Medulla oblongata (tissue), 1 donor: ENCODE measurements around the gene HIF3A.
"Not testable (repeated sequence)": the region's sequence is repeated elsewhere in the genome, so short reads cannot be mapped to it uniquely, and the experiment has no call there.

Experiments
- DNase-seq: peaks from one replicate; pipeline ENCODE4 v3.0.0-alpha.2; 2015; ENCODE audit errors: extremely low spot score

HIF3A gene

GRCh38 chr19:46356149-46357055 lies 59.6 kb downstream of the HIF3A start:
- DNase-seq, result no peak

- no peak for DNase-seq
These were observed 61.2 kb downstream of the HIF3A start for GRCh38 chr19:46357846-46358583.

- no peak for DNase-seq
These were observed 65.1 kb downstream of the HIF3A start for GRCh38 chr19:46361915-46362314.

- no peak for DNase-seq
These were observed 67.5 kb downstream of the HIF3A start for GRCh38 chr19:46364359-46364758.

GRCh38 chr19:46365561-46365960 lies 68.7 kb downstream of the HIF3A start:
- no peak for DNase-seq

- no peak for DNase-seq
These were observed 69.9 kb downstream of the HIF3A start for GRCh38 chr19:46366620-46367292.

- no peak for DNase-seq
These were observed 70.6 kb downstream of the HIF3A start for GRCh38 chr19:46367426-46367825.

GRCh38 chr19:46368116-46368515 lies 71.3 kb downstream of the HIF3A start:
- no peak for DNase-seq

- DNase-seq, result no peak
These were observed 73.0 kb downstream of the HIF3A start for GRCh38 chr19:46369817-46370216.

- DNase-seq, result no peak
These were observed 74.6 kb downstream of the HIF3A start for GRCh38 chr19:46371371-46371901.

GRCh38 chr19:46372901-46373490 lies 76.2 kb downstream of the HIF3A start:
- DNase-seq, result no peak

GRCh38 chr19:46373491-46374359 lies 76.9 kb downstream of the HIF3A start:
- DNase-seq, result no peak

- DNase-seq, result no peak
These were observed 78.0 kb downstream of the HIF3A start for GRCh38 chr19:46374536-46375475.

- DNase-seq, result not testable (repeated sequence)
These were observed 78.7 kb downstream of the HIF3A start for GRCh38 chr19:46375476-46376067.

GRCh38 chr19:46376241-46377153 lies 79.7 kb downstream of the HIF3A start:
- no peak for DNase-seq

- no peak for DNase-seq
These were observed 81.4 kb downstream of the HIF3A start for GRCh38 chr19:46378268-46378667.

- no peak for DNase-seq
These were observed 83.8 kb downstream of the HIF3A start for GRCh38 chr19:46380690-46381089.

GRCh38 chr19:46381346-46381745 lies 84.5 kb downstream of the HIF3A start:
- DNase-seq, result no peak
